Thoracic aorta (tissue), 2 donors: ENCODE measurements around the gene TRAPPC2L. TPM values are rescaled to one million over a fixed set of nuclear protein-coding genes. Genes with fewer than 3 reads are reported as not detected.
"Not testable (repeated sequence)": the region's sequence is repeated elsewhere in the genome, so short reads cannot be mapped to it uniquely, and the experiment has no call there.

Experiments used
- ATAC-seq: fragments of 150-250 bp; one replicate; pipeline ENCODE4 v1.8.0; 2017; ENCODE audit warnings: low read depth; ENCODE audit not compliant: insufficient number of reproducible peaks, low FRiP score
- DNase-seq: peaks from one replicate; pipeline ENCODE4 v3.0.0-alpha.2; 2020; ENCODE audit warnings: low spot score
- H3K27ac ChIP-seq, 2 donors: fragments of 200-600 bp; sonication (generic); 1 replicate in 1 of 2; 2 replicates in 1 of 2; pipeline ENCODE4 v1.5.1; 2016; ENCODE audit warnings: mild to moderate bottlenecking in 2 of 2, moderate library complexity in 2 of 2
- H3K27me3 ChIP-seq: fragments of 200-600 bp; sonication (generic); replicated peaks from 2 replicates; pipeline ENCODE4 v1.6.0; 2016; ENCODE audit warnings: mild to moderate bottlenecking; ENCODE audit not compliant: insufficient read depth
- H3K36me3 ChIP-seq: fragments of 200-600 bp; sonication (generic); one replicate; pipeline ENCODE4 v1.5.1; 2016
- H3K4me1 ChIP-seq, 2 donors: fragments of 200-600 bp; sonication (generic); 1 replicate in 1 of 2; 2 replicates in 1 of 2; pipeline versions ENCODE4 v1.5.1 to v1.6.0; 2016; ENCODE audit warnings: low read depth in 2 of 2, mild to moderate bottlenecking in 1 of 2; ENCODE audit not compliant: control insufficient read depth in 1 of 2
- H3K4me3 ChIP-seq: fragments of 200-600 bp; sonication (generic); 2 replicates; pipeline ENCODE4 v1.5.1; 2016; ENCODE audit warnings: mild to moderate bottlenecking
- H3K9me3 ChIP-seq: fragments of 200-600 bp; sonication (generic); 2 replicates; pipeline ENCODE4 v1.5.1; 2016
- total RNA-seq, 2 donors: library from RNA; depleted of rRNA; stranded (reverse); fragments of >200 nt; gene quantifications; one replicate each; pipeline versions ENCODE4 v1.1.0 to v1.2.3, GENCODE V29; 2016
- TF ChIP-seq, protein P1 (sequence below): fragments of 200-600 bp; sonication (generic); IDR thresholded peaks from one replicate; pipeline ENCODE4 v1.5.1; 2019; ENCODE audit warnings: antibody characterized with exemption

The TRAPPC2L gene
- total RNA-seq, 2 donors from 2014 or later = 12.4 to 31.4 TPM

DNA sequence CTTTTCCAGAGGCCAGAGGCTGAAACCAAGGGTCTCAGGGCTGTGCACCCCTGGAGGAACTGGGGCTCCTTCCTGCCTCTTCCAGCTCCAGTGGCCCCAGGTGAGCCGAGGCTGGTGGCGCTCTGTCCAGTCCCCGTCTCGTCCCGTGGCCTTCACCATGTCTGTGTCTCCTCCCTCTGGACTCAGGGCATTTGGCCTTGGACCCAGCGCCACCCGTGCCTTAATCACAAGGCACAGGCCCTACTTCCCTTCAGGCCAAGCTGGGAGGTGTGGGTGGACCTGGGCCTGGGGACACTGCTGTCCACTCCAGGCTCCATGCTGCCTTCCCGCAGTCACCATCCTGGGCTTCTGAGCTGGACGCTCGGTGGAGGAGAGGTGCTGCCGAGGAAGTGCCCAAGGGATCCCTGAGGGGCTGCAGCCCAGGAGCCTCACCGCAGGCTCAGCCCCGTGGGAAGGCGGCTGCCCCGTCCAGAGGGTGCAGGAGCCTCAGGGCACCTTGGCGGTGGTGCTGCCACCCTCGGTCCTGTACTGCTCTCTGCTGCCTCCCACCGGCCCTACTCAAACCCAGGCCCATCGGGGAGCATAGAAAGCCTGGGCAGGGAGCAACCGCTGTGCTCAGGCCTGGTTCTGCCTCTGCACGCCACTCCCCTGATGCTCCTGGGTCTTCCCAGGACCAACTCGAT is 35.6 kb upstream of the TRAPPC2L start:
- Histone ChIP-seq H3K27me3 (no peaks in the 10 kb centered on the region), H3K27ac (no peak overlapping the region), H3K9me3 (no peaks in the 10 kb centered on the region), H3K36me3 (peaks cover 28% of the 10 kb centered on the region), H3K4me3 (no peak overlapping the region), H3K4me1 (no peaks in the 10 kb centered on the region)
- no peak for ATAC-seq
- no peak for DNase-seq
- TF ChIP-seq, protein P1, sequence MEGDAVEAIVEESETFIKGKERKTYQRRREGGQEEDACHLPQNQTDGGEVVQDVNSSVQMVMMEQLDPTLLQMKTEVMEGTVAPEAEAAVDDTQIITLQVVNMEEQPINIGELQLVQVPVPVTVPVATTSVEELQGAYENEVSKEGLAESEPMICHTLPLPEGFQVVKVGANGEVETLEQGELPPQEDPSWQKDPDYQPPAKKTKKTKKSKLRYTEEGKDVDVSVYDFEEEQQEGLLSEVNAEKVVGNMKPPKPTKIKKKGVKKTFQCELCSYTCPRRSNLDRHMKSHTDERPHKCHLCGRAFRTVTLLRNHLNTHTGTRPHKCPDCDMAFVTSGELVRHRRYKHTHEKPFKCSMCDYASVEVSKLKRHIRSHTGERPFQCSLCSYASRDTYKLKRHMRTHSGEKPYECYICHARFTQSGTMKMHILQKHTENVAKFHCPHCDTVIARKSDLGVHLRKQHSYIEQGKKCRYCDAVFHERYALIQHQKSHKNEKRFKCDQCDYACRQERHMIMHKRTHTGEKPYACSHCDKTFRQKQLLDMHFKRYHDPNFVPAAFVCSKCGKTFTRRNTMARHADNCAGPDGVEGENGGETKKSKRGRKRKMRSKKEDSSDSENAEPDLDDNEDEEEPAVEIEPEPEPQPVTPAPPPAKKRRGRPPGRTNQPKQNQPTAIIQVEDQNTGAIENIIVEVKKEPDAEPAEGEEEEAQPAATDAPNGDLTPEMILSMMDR = no peak

DNA sequence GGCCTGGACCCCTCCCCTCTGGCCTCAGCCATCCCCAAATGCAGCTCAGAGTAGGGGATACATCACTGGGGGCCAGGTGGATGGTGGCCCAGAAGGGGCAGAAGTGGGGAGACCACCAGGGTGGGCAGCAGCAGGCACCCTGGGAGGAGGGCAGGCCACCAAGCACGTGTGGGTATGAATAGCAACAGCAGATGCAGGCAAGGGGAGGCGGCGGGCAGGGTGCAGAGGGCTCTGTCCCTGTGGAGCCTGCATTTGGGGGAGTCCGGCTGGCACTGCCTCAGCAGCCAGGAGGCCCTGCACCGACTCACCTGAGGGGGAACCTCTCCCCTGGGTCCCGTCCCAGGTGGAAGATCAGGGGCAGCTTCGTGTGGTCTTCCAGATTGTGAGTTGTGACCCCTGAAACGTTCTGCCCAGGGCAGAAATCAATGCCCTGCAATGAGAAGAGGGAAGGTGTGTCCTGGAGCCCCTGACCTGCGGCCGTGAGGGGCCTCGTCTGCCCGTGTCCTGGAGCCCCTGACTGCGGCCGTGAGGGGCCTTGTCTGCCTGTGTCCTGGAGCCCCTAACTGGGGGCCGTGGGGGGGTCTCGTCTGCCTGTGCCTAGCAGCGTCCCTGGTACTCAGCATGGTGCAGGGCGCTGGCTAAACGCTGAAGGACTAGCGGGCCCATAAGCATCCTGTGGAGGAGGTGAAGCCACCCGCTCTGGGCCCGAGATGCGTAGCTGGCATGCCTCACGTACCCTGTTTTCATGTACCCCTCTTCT is 34.5 kb upstream of the TRAPPC2L start:
- no peaks in the 10 kb centered on the region for H3K9me3 ChIP-seq
- no peak overlapping the region for H3K27ac ChIP-seq
- no peaks in the 10 kb centered on the region for H3K27me3 ChIP-seq
- no peak for ATAC-seq
- DNase-seq = no peak
- no peak overlapping the region for H3K4me3 ChIP-seq
- peaks cover 28% of the 10 kb centered on the region for H3K36me3 ChIP-seq
- no peaks in the 10 kb centered on the region for H3K4me1 ChIP-seq
- TF ChIP-seq, protein P1 = no peak

DNA sequence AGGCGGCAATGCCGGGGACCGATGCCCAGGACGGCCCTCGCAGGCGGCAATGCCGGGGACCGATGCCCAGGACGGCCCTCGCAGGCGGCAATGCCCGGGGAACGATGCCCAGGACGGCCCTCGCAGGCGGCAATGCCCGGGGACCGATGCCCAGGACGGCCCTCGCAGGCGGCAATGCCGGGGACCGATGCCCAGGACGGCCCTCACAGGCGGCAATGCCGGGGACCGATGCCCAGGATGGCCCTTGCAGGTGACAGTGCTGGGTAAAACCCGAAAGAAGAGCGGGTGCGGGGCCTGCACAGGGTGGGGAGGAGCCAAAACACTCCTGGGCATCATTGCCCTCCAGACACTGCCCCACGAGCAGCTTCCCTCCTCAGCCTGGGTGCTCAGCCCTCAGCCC is 33.3 kb upstream of the TRAPPC2L start:
- ATAC-seq, H3K27me3 ChIP-seq, H3K4me3 ChIP-seq, H3K9me3 ChIP-seq, H3K27ac ChIP-seq, H3K4me1 ChIP-seq, DNase-seq: not testable (repeated sequence)
- peaks cover 28% of the 10 kb centered on the region for H3K36me3 ChIP-seq

DNA sequence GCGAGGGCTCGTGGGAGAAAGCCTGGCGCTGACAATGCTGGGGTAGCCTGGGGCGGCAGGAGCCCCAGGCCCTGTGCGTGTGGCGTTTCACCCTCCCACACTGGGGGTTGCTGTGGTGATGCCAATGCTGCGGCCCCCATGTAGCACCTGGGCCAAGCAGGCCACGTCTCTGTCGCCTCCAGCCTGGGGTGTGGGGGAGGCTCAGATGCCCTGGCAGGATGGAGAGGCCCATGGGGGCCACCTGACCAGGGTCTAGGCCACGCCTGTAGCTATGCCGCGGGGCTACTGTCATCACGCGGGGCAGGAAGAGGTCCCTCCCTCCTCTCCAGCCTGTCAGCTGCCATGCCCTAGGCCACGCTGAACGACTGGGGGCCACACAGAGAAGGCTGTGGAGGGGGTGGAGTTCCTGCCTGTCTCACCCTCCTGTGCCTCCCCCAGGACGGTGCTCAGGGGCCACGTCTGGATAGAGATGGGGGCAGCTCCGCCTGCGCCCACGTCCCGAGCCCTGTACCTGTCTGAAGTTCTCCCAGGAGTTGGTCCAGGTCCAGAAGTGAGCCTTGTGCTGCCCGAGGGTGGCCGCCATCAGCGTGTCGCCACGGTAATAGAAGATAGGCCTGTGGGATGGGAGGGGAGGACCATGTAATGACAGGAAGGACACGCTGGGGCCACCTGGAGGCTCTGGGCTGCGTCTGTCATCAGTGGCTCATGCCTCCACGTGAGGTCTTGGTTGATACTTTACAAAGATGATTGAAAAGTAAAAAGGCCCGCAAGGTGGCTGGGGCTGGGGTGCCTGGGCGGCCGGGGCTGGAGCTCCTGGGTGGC is 32.5 kb upstream of the TRAPPC2L start:
- no peaks in the 10 kb centered on the region for H3K9me3 ChIP-seq
- H3K27me3 ChIP-seq = no peaks in the 10 kb centered on the region
- no peak overlapping the region for H3K4me3 ChIP-seq
- no peak overlapping the region for H3K27ac ChIP-seq
- TF ChIP-seq, protein P1 = no peak
- peaks cover 28% of the 10 kb centered on the region for H3K36me3 ChIP-seq
- no peaks in the 10 kb centered on the region for H3K4me1 ChIP-seq
- ATAC-seq (no peak), DNase-seq (no peak)

DNA sequence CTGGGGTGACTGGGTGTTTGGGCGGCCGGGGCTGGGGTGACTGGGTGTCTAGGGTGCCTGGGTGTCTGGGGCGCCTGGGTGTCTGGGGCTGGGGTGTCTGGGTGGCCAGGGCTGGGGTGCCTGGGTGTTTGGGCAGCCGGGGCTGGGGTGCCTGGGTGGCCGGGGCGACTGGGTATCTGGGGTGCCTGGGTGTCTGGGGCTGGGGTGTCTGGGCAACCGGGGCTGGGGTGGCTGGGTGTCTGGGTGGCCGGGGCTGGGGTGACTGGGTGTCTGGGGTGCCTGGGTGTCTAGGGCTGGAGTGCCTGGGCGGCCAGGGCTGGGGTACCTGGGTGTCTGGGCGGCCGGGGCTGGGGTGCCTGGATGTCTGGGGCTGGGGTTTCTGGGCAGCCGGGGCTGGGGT is 31.8 kb upstream of the TRAPPC2L start:
- no peaks in the 10 kb centered on the region for H3K27me3 ChIP-seq
- TF ChIP-seq, protein P1 = no peak
- H3K9me3 ChIP-seq = no peaks in the 10 kb centered on the region
- no peak for DNase-seq
- H3K36me3 ChIP-seq = peaks cover 28% of the 10 kb centered on the region
- ATAC-seq = no peak
- no peak overlapping the region for H3K4me3 ChIP-seq
- H3K4me1 ChIP-seq = no peaks in the 10 kb centered on the region
- no peak overlapping the region for H3K27ac ChIP-seq
